PFSK-1 (cell line): ENCODE results near the gene TBC1D22A.

Source experiments
- FOXP2 ChIP-seq: optimal IDR thresholded peaks from 2 replicates; pipeline ENCODE3; 2011; ENCODE audit warnings: borderline replicate concordance, control low read depth, inconsistent platforms; ENCODE audit not compliant: insufficient read depth; ENCODE audit errors: extremely low read length, extremely low read depth
- POLR2AphosphoS5 ChIP-seq: IDR thresholded peaks from 2 replicates; pipeline ENCODE4 v1.6.1; 2012; ENCODE audit warnings: low read depth, mild to moderate bottlenecking, control low read depth, low read length, moderate library complexity
- SIN3A ChIP-seq: IDR thresholded peaks from 2 replicates; pipeline ENCODE4 v1.6.1; 2012; ENCODE audit warnings: mild to moderate bottlenecking, low read length, moderate library complexity, borderline replicate concordance; ENCODE audit not compliant: insufficient read depth
- TAF1 ChIP-seq: IDR thresholded peaks from 2 replicates; pipeline ENCODE4 v1.6.1; 2012; ENCODE audit warnings: low read length, control low read depth, borderline replicate concordance; ENCODE audit not compliant: insufficient read depth
- TF ChIP-seq, protein P1 (sequence below), 2 experiments: IDR thresholded peaks; 2 replicates each; pipeline versions ENCODE4 v1.6.1 to v1.8.0; 2011 to 2012; ENCODE audit warnings: low read depth in 2 of 2, low read length in 2 of 2, control low read depth in 1 of 2, inconsistent platforms in 1 of 2, mild to moderate bottlenecking in 1 of 2, moderate library complexity in 1 of 2; ENCODE audit not compliant: insufficient read depth in 1 of 2

Gene TBC1D22A

DNA sequence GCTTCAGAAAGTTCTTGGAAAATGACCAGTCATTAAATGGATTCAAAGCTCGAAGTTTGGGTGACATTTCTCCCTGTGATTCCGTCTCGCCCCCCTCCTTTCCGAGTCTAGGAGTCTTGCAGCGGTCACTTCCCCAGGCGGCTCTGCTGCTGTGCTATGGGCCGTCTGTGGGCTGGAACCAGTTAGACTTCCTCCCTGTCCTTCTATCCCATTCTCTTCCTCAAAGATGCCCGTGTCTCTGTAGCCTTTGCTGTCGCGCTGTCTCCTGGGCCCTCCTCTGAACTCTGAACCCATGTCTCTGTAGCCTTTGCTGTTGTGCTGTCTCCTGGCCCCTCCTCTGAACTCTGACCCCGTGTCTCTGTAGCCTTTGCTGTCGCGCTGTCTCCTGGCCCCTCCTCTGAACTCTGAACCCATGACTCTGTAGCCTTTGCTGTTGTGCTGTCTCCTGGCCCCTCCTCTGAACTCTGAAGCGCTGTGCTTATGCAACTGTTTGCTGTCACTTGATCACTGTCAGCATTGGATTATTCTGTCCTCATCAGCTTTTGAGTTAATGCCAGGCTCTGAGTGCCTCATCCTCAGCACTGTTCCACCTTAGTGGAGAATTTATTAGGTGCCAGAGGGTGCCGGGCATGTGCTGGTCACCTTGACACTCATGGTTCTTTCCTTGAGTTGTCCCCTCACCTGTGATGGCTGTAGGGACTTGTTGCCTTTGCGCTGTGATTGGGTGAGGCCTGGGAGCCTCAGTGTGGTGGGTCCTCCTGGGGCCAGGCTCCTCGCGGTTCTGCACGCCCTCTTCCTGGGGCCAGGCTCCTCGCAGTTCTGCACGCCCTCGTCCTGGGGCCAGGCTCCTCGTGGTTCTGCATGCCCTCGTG lies 173.3 kb downstream of the TBC1D22A start:
- no peak for TF ChIP-seq TAF1
- TF ChIP-seq FOXP2, result no peak

DNA sequence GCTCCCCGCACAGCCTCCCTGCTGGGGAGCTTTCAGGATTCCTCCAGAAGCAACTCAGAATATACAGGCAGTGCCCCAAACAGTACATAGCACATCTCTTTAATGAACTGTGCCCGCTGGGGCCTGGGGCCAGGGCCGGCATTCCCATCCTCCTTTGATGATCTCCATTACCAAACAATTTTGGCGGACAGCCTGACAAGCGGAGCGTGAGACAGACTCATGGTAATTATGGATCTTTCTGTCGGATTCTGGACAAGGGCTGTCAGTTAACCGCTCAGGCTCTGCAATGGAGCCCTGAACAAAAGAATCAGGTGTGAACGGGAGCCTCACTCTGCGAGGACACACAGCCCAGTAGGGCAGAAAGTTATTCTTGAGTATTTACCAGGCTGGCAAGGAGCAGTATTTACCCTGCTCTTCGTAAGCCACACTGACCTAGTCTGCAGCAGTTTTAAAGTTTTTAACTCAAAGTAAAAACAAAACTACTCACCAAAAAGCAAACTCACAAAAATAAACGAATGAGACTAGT lies 174.0 kb downstream of the TBC1D22A start:
- no peak for TF ChIP-seq POLR2AphosphoS5
- TF ChIP-seq, protein P1, sequence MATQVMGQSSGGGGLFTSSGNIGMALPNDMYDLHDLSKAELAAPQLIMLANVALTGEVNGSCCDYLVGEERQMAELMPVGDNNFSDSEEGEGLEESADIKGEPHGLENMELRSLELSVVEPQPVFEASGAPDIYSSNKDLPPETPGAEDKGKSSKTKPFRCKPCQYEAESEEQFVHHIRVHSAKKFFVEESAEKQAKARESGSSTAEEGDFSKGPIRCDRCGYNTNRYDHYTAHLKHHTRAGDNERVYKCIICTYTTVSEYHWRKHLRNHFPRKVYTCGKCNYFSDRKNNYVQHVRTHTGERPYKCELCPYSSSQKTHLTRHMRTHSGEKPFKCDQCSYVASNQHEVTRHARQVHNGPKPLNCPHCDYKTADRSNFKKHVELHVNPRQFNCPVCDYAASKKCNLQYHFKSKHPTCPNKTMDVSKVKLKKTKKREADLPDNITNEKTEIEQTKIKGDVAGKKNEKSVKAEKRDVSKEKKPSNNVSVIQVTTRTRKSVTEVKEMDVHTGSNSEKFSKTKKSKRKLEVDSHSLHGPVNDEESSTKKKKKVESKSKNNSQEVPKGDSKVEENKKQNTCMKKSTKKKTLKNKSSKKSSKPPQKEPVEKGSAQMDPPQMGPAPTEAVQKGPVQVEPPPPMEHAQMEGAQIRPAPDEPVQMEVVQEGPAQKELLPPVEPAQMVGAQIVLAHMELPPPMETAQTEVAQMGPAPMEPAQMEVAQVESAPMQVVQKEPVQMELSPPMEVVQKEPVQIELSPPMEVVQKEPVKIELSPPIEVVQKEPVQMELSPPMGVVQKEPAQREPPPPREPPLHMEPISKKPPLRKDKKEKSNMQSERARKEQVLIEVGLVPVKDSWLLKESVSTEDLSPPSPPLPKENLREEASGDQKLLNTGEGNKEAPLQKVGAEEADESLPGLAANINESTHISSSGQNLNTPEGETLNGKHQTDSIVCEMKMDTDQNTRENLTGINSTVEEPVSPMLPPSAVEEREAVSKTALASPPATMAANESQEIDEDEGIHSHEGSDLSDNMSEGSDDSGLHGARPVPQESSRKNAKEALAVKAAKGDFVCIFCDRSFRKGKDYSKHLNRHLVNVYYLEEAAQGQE (IDR thresholded peaks at IDR 0.05; ENCODE audit: insufficient read depth in 1 of 2, low read depth in 2 of 2, low read length in 2 of 2), result no peak
- no peak for TF ChIP-seq SIN3A
- no peak for TF ChIP-seq TAF1
- TF ChIP-seq FOXP2, result no peak

DNA sequence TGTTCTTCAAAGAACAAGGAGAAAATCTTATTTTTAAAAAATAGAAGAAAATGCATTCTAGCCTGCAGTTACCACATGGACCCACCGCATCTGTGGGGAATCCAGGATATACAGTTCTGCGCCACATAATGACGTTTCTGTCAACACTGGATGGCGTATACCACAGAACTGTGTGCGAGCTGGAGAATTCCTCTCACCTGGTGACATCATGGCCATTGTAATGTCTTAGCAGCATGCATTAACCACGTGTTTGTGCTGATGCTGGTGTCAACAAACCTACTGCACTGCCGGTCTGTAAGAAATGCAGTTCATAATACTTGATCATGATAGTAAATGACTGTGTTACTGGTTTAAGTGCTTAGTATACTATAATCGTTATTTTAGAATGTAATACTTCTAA lies 174.7 kb downstream of the TBC1D22A start:
- TF ChIP-seq FOXP2 (no peak), SIN3A (no peak), TAF1 (no peak), POLR2AphosphoS5 (no peak)
- TF ChIP-seq, protein P1 (IDR thresholded peaks at IDR 0.05; ENCODE audit: insufficient read depth in 1 of 2, low read depth in 2 of 2, low read length in 2 of 2), result no peak

DNA sequence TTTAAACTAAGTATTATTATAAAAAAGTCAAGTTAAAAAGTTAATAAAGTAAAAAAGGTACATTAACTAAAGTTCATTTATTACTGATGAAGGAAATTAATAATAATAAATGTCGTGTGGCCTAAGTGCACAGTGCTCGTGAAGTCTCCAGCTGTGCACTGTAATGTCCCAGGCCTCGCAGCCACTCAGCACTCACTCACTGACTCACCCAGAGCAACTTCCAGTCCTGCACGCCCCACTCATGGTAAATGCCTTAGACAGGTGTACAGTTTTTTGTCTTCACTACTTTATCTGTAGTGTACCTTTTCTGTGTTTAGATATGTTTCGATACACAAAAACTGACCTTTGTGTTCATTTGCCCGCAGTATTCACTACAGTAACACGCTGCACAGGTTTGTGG lies 175.5 kb downstream of the TBC1D22A start:
- TF ChIP-seq TAF1 (no peak), POLR2AphosphoS5 (no peak)

DNA sequence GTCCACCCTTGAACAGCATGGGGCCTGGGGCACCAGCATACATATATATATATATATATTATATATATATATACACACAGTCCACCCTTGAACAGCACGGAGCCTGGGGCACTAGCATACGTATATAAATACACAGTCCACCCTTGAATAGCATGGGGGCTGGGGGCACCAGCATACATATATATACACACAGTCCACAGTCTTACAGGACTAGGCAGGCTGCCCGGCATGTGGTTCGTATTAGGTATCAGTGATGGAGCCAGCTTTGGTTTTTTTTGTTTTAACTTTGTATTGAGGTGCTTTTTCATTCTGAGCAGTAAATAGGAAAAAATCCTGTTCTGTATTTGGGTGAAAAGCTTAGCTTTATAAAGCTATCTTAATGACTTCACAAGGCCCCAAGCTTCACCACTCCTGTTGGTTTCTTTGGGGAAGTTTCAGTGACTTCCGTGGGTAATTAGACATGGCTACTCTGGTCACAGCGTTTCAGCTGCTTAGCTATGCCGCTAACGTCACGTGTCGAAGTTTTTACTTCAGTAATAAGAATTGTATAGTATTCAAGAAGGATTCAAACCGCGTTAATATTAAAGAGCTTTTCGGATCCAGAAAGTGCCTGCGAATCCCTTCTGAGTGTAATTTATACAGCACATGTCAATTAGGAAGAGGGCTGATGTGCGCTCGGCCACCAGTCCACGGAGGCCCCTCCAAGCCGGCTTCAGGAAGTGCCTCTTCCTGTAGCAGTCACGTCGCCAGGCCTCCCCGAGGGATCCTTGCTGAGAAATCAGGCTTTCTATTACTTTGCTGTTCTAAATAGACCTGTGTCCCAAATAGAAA lies 179.7 kb downstream of the TBC1D22A start:
- no peak for TF ChIP-seq SIN3A
- TF ChIP-seq TAF1, result no peak
- TF ChIP-seq FOXP2, result no peak
- TF ChIP-seq, protein P1 (IDR thresholded peaks at IDR 0.05; ENCODE audit: insufficient read depth in 1 of 2, low read depth in 2 of 2, low read length in 2 of 2), result no peak
- no peak for TF ChIP-seq POLR2AphosphoS5
